LNCaP clone FGC (cell line): ENCODE measurements around the gene USH2A.

Source experiments
- DNase-seq: peaks from one replicate; pipeline ENCODE4 v3.0.0-alpha.2; 2011; ENCODE audit warnings: low read depth
- H3K4me3 ChIP-seq: 2 replicates; pipeline ENCODE4 v1.5.1; 2011; ENCODE audit warnings: mild to moderate bottlenecking, low read depth, low read length, control low read depth
- CTCF ChIP-seq: IDR thresholded peaks from 2 replicates; pipeline ENCODE4 v1.5.1; 2012; ENCODE audit warnings: mild to moderate bottlenecking; ENCODE audit not compliant: control insufficient read depth, insufficient read depth; ENCODE audit errors: extremely low read depth

USH2A gene

GRCh38 chr1:215911406-215911968 is 511.8 kb downstream of the USH2A start:
- no peak overlapping the region for H3K4me3 ChIP-seq
- no peak for DNase-seq
- no peak for TF ChIP-seq CTCF

- no peak for TF ChIP-seq CTCF
- no peak for DNase-seq
Observed at GRCh38 chr1:215905493-215906115, 517.6 kb downstream of the USH2A start.

GRCh38 chr1:215900684-215901083 is 522.6 kb downstream of the USH2A start:
- no peak for TF ChIP-seq CTCF
- no peak for DNase-seq
- H3K4me3 ChIP-seq: no peak overlapping the region

More at GRCh38 chr1:215905493-215906115, 517.6 kb downstream of the USH2A start:
- no peak overlapping the region for H3K4me3 ChIP-seq

- H3K4me3 ChIP-seq: no peak overlapping the region
- no peak for DNase-seq
- TF ChIP-seq CTCF: no peak
Observed at GRCh38 chr1:215899901-215900300, 523.3 kb downstream of the USH2A start.

- no peak for DNase-seq
- no peak overlapping the region for H3K4me3 ChIP-seq
- TF ChIP-seq CTCF: no peak
Observed at GRCh38 chr1:215895893-215896292, 527.4 kb downstream of the USH2A start.

GRCh38 chr1:215895276-215895675 is 528.0 kb downstream of the USH2A start:
- TF ChIP-seq CTCF: no peak
- no peak for DNase-seq
- H3K4me3 ChIP-seq: no peak overlapping the region

GRCh38 chr1:215894617-215895016 is 528.6 kb downstream of the USH2A start:
- no peak for TF ChIP-seq CTCF
- no peak for DNase-seq
- no peak overlapping the region for H3K4me3 ChIP-seq
